Mesodermal cell (in vitro differentiated cells): ENCODE results near the gene SIMC1.
A peak's percentile ranks its signal among the peaks of the same experiment; 100 is the strongest.

Source experiments
- H3K27ac ChIP-seq: 2 replicates; pipeline ENCODE4 v1.7.0; 2013; ENCODE audit warnings: mild to moderate bottlenecking, low read depth, low read length, moderate library complexity; ENCODE audit not compliant: severe bottlenecking
- H3K36me3 ChIP-seq: 2 replicates; pipeline ENCODE4 v1.7.1; 2013; ENCODE audit warnings: mild to moderate bottlenecking, low read length, moderate library complexity; ENCODE audit not compliant: control insufficient read depth, insufficient read depth
- H3K4me1 ChIP-seq: one replicate; pipeline ENCODE4 v1.7.1; 2013; ENCODE audit warnings: mild to moderate bottlenecking, low read length; ENCODE audit not compliant: insufficient read depth, control insufficient read depth, poor library complexity, severe bottlenecking
- H3K4me3 ChIP-seq: 2 replicates; pipeline ENCODE4 v1.7.0; 2013; ENCODE audit warnings: low read length, control low read depth, mild to moderate bottlenecking; ENCODE audit not compliant: insufficient read depth, poor library complexity, severe bottlenecking; ENCODE audit errors: extremely low read depth
- H3K9me3 ChIP-seq: 2 replicates; pipeline ENCODE4 v1.7.1; 2013; ENCODE audit warnings: mild to moderate bottlenecking, low read length, moderate library complexity; ENCODE audit not compliant: control insufficient read depth
- WGBS, 2 experiments: methylation state at CpG; one replicate each; pipeline ENCODE4 v1.1.5; 2013; ENCODE audit warnings: missing lambda C conversion rate in 2 of 2; ENCODE audit not compliant: insufficient coverage in 2 of 2; 5-methylcytosine and 5-hydroxymethylcytosine counted together

The SIMC1 gene

GRCh38 chr5:176382721-176383120, 144.5 kb downstream of the SIMC1 start:
- peaks cover 76% of the 10 kb centered on the region for H3K36me3 ChIP-seq
- 93 to 100% methylated on average over 2 of the region's 3 CpGs for WGBS, 2 experiments
- H3K27ac ChIP-seq, result no peak overlapping the region
- H3K9me3 ChIP-seq, result no peaks in the 10 kb centered on the region
- no peak overlapping the region for H3K4me3 ChIP-seq
- peaks cover 4% of the 10 kb centered on the region for H3K4me1 ChIP-seq

DNA sequence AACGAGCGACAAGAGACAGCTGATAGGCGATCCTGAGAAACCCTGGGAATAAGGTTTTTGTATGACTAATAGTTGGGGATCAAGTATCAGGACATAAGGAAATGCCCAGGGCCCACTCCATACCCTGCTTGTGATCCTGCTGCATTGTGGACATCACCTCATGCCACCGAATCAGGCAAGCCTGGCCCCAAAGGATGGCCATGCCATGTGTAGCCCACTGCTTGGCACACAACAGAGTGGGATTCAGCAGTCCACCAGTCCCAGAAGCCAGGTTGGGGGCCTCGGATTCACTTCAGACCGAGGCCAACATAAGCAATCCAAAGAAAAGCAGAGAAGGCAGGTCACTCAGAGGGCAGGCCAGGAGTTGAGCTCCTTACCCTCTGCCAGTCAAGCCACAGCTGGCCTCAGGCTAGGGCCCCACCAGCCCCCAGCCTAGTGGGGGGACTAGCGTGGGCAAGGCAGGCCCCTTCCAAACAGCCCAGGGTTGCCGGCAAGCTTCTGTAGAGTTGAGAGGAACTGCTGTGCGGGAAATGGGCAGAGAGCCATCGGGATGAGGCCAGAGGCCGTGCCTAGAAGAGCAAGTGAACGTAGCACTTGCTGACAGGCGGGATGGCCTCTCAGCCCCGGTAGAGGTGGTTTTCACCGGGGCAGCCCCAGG, 145.2 kb downstream of the SIMC1 start:
- Histone ChIP-seq H3K4me1 (peaks cover 4% of the 10 kb centered on the region), H3K27ac (no peak overlapping the region), H3K36me3 (peaks cover 71% of the 10 kb centered on the region), H3K4me3 (no peak overlapping the region), H3K9me3 (no peaks in the 10 kb centered on the region)
- 93 to 97% methylated on average over 8 to 11 of the region's 15 CpGs for WGBS, 2 experiments

DNA sequence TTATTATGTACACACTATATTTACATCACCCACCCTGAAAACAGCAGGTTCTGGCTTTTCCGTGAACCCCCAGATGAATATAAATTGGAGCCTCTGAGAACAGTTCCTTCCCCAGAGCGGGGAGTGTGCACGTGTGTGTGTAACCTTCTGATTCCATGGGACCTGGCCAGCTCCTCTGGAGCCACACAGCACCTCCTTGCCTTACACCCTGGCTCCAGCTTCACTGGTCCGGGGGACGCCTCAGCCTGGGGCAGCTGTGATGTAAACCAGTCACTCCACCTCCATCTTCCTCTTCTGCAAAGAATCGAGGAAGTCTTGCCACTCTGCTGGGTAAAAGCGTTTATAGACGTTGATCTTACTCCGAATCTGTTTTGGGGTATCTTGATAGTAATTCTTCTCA, 145.7 kb downstream of the SIMC1 start:
- WGBS, 2 experiments, result 99 to 100% methylated on average over 3 to 7 of the region's 9 CpGs
- no peaks in the 10 kb centered on the region for H3K9me3 ChIP-seq
- H3K4me3 ChIP-seq, result no peak overlapping the region
- H3K27ac ChIP-seq, result no peak overlapping the region
- H3K36me3 ChIP-seq, result peaks cover 68% of the 10 kb centered on the region
- peaks cover 4% of the 10 kb centered on the region for H3K4me1 ChIP-seq

GRCh38 chr5:176384366-176384930, 146.2 kb downstream of the SIMC1 start:
- 93 to 96% methylated on average over 7 to 8 of the region's 8 CpGs for WGBS, 2 experiments
- Histone ChIP-seq H3K4me3 (no peak overlapping the region), H3K9me3 (no peaks in the 10 kb centered on the region), H3K36me3 (peaks cover 68% of the 10 kb centered on the region), H3K27ac (no peak overlapping the region), H3K4me1 (peaks cover 4% of the 10 kb centered on the region)

- Histone ChIP-seq H3K36me3 (peaks cover 68% of the 10 kb centered on the region), H3K27ac (no peak overlapping the region), H3K4me3 (no peak overlapping the region), H3K9me3 (no peaks in the 10 kb centered on the region), H3K4me1 (peaks cover 4% of the 10 kb centered on the region)
- WGBS, 2 experiments, result 90 to 97% methylated on average over 10 to 12 of the region's 12 CpGs
Observed at GRCh38 chr5:176384991-176385390, 146.8 kb downstream of the SIMC1 start.

- Histone ChIP-seq H3K9me3 (no peaks in the 10 kb centered on the region), H3K27ac (no peak overlapping the region), H3K36me3 (peaks cover 70% of the 10 kb centered on the region), H3K4me3 (no peak overlapping the region), H3K4me1 (peaks cover 4% of the 10 kb centered on the region)
- WGBS, 2 experiments, result no CpG with 5 or more reads among the region's 1 CpG
Observed at GRCh38 chr5:176386491-176386890, 148.3 kb downstream of the SIMC1 start.

GRCh38 chr5:176387384-176387925, 149.2 kb downstream of the SIMC1 start:
- H3K9me3 ChIP-seq, result no peaks in the 10 kb centered on the region
- peak overlapping the region; percentile 91 for H3K4me3 ChIP-seq
- peak overlapping the region; percentile 97 for H3K27ac ChIP-seq
- peaks cover 4% of the 10 kb centered on the region for H3K4me1 ChIP-seq
- H3K36me3 ChIP-seq, result peaks cover 69% of the 10 kb centered on the region
- 18 to 30% methylated on average over 6 of the region's 8 CpGs for WGBS, 2 experiments

- Histone ChIP-seq H3K4me1 (peaks cover 4% of the 10 kb centered on the region), H3K9me3 (no peaks in the 10 kb centered on the region), H3K4me3 (peak overlapping the region; percentile 91), H3K27ac (peak overlapping the region; percentile 97), H3K36me3 (peaks cover 69% of the 10 kb centered on the region)
- 0 to 2% methylated on average over 24 to 28 of the region's 29 CpGs for WGBS, 2 experiments
Observed at GRCh38 chr5:176388003-176388443, 149.8 kb downstream of the SIMC1 start.

GRCh38 chr5:176388444-176389134, 150.4 kb downstream of the SIMC1 start, which contains the start of the genes HIGD2A and NOP16:
TSS of gene HIGD2A (plus strand) at chr5:176388751. CDS start at chr5:176388820, 69 bp downstream.
TSS of gene NOP16 (minus strand) at chr5:176388598. CDS start at chr5:176388539, 59 bp downstream.
- whole genome bisulfite sequencing, 2 experiments, result 0% methylated on average over 42 to 43 of the region's 47 CpGs
- H3K4me3 ChIP-seq, result peak within 1 kb of the TSS; percentile 91
- peak within 1 kb of the TSS; percentile 97 for H3K27ac ChIP-seq
- peaks cover 69% of the 10 kb centered on the region for H3K36me3 ChIP-seq
- H3K9me3 ChIP-seq, result no peaks in the 10 kb centered on the region
- H3K4me1 ChIP-seq, result peaks cover 4% of the 10 kb centered on the region

- Histone ChIP-seq H3K36me3 (peaks cover 63% of the 10 kb centered on the region), H3K4me1 (peaks cover 4% of the 10 kb centered on the region), H3K4me3 (peak overlapping the region; percentile 91), H3K9me3 (no peaks in the 10 kb centered on the region), H3K27ac (peak overlapping the region; percentile 97)
- WGBS, 2 experiments, result 4 to 11% methylated on average over 19 to 23 of the region's 41 CpGs
Observed at GRCh38 chr5:176389135-176390123, 151.2 kb downstream of the SIMC1 start.
